Measurements from ENCODE around the gene EHMT1. TPM values are rescaled to one million over a fixed set of nuclear protein-coding genes. Genes with fewer than 3 reads are reported as not detected.

Gene EHMT1
- total and polyA plus RNA-seq, 2 of the 13 experiments (the other 11 are each of a cell fraction or from before 2014, with no cell fraction given) = 23.0 to 27.1 TPM

- TF ChIP-seq ZBTB10 (CRISPR knock-in tag; IDR thresholded peaks at IDR 0.05; ENCODE audit: borderline replicate concordance) (peak; percentile 72; the same call in 1 of the 2 replicates), ZMYM3 (CRISPR knock-in tag; IDR thresholded peaks at IDR 0.05) (no peak), AGO1 (IDR thresholded peaks at IDR 0.05; ENCODE audit: low read depth, low read length, poor library complexity, severe bottlenecking) (peak; percentile 79), LRRFIP1 (CRISPR knock-in tag; conservative IDR thresholded peaks at IDR 0.05) (no peak), ZNF83 (CRISPR knock-in tag; IDR thresholded peaks at IDR 0.05; ENCODE audit: borderline replicate concordance) (no peak), CREB1 (IDR thresholded peaks at IDR 0.05) (peak; percentile 41; the same call in 1 of the 2 replicates), CREB1 (CRISPR knock-in tag; IDR thresholded peaks at IDR 0.05) (no peak), TEAD3 (CRISPR knock-in tag; optimal IDR thresholded peaks at IDR 0.05; ENCODE audit: borderline replicate concordance) (no peak), ZBTB4 (CRISPR knock-in tag; IDR thresholded peaks at IDR 0.05; ENCODE audit: borderline replicate concordance) (no peak), KAT2B (IDR thresholded peaks at IDR 0.05; ENCODE audit: borderline replicate concordance, low read depth, low read length) (no peak), STAG1 (CRISPR knock-in tag; IDR thresholded peaks at IDR 0.05) (peak; percentile 42), ZNF354B (CRISPR knock-in tag; IDR thresholded peaks at IDR 0.05) (no peak), ZFP90 (CRISPR knock-in tag; IDR thresholded peaks at IDR 0.05; ENCODE audit: borderline replicate concordance) (peak; percentile 88), MAFK (conservative IDR thresholded peaks at IDR 0.05 in 1 of 2, IDR thresholded peaks at IDR 0.05 in 1 of 2; ENCODE audit: low read length in 2 of 2) (no peak), SRSF4 (IDR thresholded peaks at IDR 0.05; ENCODE audit: low read depth, low read length, poor library complexity, severe bottlenecking) (no peak), IKZF1 (IDR thresholded peaks at IDR 0.05) (no peak), MYPOP (CRISPR knock-in tag; IDR thresholded peaks at IDR 0.05) (no peak; the same call in 1 of the 2 replicates)
Measured at GRCh38 chr9:137578518-137579258, 40.1 kb upstream of the EHMT1 start, which contains the start of gene DPH7 (continued).

Data from HepG2 (cell line).